DOHH2 (cell line): ENCODE data around the gene CAMTA1.
"Not testable (repeated sequence)": the region's sequence is repeated elsewhere in the genome, so short reads cannot be mapped to it uniquely, and the experiment has no call there.

Experiments
- H3F3A ChIP-seq: fragments of 200-600 bp; sonication (generic), shearing (Covaris generic); 2 replicates; pipeline ENCODE4 v1.6.0; 2016; ENCODE audit warnings: antibody characterized with exemption, mild to moderate bottlenecking; ENCODE audit not compliant: control insufficient read depth, insufficient read depth
- H3K27ac ChIP-seq: fragments of 200-600 bp; sonication (generic); 2 replicates; pipeline ENCODE4 v1.5.1; 2014; ENCODE audit warnings: low read depth, mild to moderate bottlenecking, low read length, moderate library complexity
- H3K27me3 ChIP-seq: fragments of 200-600 bp; sonication (generic); 2 replicates; pipeline ENCODE4 v1.6.1; 2014; ENCODE audit warnings: mild to moderate bottlenecking, low read length, mixed read lengths; ENCODE audit not compliant: control insufficient read depth
- H3K36me3 ChIP-seq: fragments of 200-600 bp; sonication (generic); 2 replicates; pipeline ENCODE4 v1.6.1; 2014; ENCODE audit warnings: mild to moderate bottlenecking, low read length, moderate library complexity, mixed read lengths; ENCODE audit not compliant: control insufficient read depth
- H3K4me1 ChIP-seq: fragments of 200-600 bp; sonication (generic); 2 replicates; pipeline ENCODE4 v1.6.1; 2014; ENCODE audit warnings: mild to moderate bottlenecking, low read length, mixed read lengths; ENCODE audit not compliant: control insufficient read depth
- H3K4me2 ChIP-seq: fragments of 200-600 bp; sonication (generic); 2 replicates; pipeline ENCODE4 v1.6.0; 2014; ENCODE audit warnings: mild to moderate bottlenecking, low read length, moderate library complexity
- H3K4me3 ChIP-seq: fragments of 200-600 bp; sonication (generic); 2 replicates; pipeline ENCODE4 v1.5.1; 2014; ENCODE audit warnings: mild to moderate bottlenecking, low read length, mixed read lengths
- H3K79me2 ChIP-seq: fragments of 200-600 bp; sonication (generic); 2 replicates; pipeline ENCODE4 v1.6.1; 2014; ENCODE audit warnings: mild to moderate bottlenecking, low read length, mixed read lengths; ENCODE audit not compliant: control insufficient read depth
- H3K9me2 ChIP-seq: fragments of 200-600 bp; sonication (generic); replicated peaks from 2 replicates; pipeline ENCODE4 v1.6.1; 2014; ENCODE audit warnings: mild to moderate bottlenecking, low read length, mixed read lengths; ENCODE audit not compliant: control insufficient read depth
- H3K9me3 ChIP-seq: fragments of 200-600 bp; sonication (generic); 2 replicates; pipeline ENCODE4 v1.6.1; 2014; ENCODE audit warnings: antibody characterized with exemption, low read length, mixed read lengths; ENCODE audit not compliant: control insufficient read depth, insufficient read depth
- H4K20me1 ChIP-seq: fragments of 200-600 bp; sonication (generic); 2 replicates; pipeline ENCODE4 v1.6.0; 2014; ENCODE audit warnings: low read depth, mild to moderate bottlenecking, antibody characterized with exemption, low read length, moderate library complexity; ENCODE audit not compliant: control insufficient read depth, insufficient read depth
- CTCF ChIP-seq: fragments of 200-600 bp; sonication (generic); IDR thresholded peaks from one replicate; pipeline ENCODE4 v1.5.1; 2014; ENCODE audit warnings: antibody characterized with exemption, mild to moderate bottlenecking, low read depth, low read length; ENCODE audit not compliant: poor library complexity, severe bottlenecking
- EZH2phosphoT487 ChIP-seq: fragments of 200-600 bp; sonication (generic); IDR thresholded peaks from 2 replicates; pipeline ENCODE4 v1.6.1; 2017; ENCODE audit warnings: borderline replicate concordance, mild to moderate bottlenecking, antibody characterized with exemption, low read length, moderate library complexity, mixed read lengths

CAMTA1 gene

GRCh38 chr1:6805004-6805416, 19.8 kb downstream of the CAMTA1 start:
- H3F3A ChIP-seq = peaks cover 2% of the 10 kb centered on the region; the same call in 1 of the 2 replicates
- TF ChIP-seq EZH2phosphoT487 (no peak), CTCF (no peak)
- H3K4me3 ChIP-seq = peak overlapping the region; percentile 28; the same call in 1 of the 2 replicates
- peak overlapping the region; percentile 45 for H3K4me2 ChIP-seq
- H4K20me1 ChIP-seq = peaks cover 30% of the 10 kb centered on the region; the same call in 1 of the 2 replicates
- H3K27me3 ChIP-seq = no peaks in the 10 kb centered on the region
- H3K27ac ChIP-seq = no peak overlapping the region
- H3K79me2 ChIP-seq = peaks cover 95% of the 10 kb centered on the region
- peaks cover 23% of the 10 kb centered on the region for H3K4me1 ChIP-seq
- H3K9me3 ChIP-seq = no peaks in the 10 kb centered on the region
- H3K36me3 ChIP-seq = peaks cover 12% of the 10 kb centered on the region
- no peaks in the 10 kb centered on the region for H3K9me2 ChIP-seq

- Histone ChIP-seq H4K20me1 (peaks cover 26% of the 10 kb centered on the region; the same call in 1 of the 2 replicates), H3K27me3 (no peaks in the 10 kb centered on the region), H3K4me2 (no peak overlapping the region), H3K4me1 (peaks cover 19% of the 10 kb centered on the region), H3K79me2 (peaks cover 96% of the 10 kb centered on the region), H3F3A (no peaks in the 10 kb centered on the region), H3K27ac (no peak overlapping the region), H3K9me3 (no peaks in the 10 kb centered on the region), H3K9me2 (no peaks in the 10 kb centered on the region), H3K36me3 (peaks cover 6% of the 10 kb centered on the region), H3K4me3 (no peak overlapping the region)
- TF ChIP-seq EZH2phosphoT487 (no peak), CTCF (no peak)
Observed at GRCh38 chr1:6807782-6808181, 22.5 kb downstream of the CAMTA1 start.

GRCh38 chr1:6809461-6809860, 24.2 kb downstream of the CAMTA1 start:
- Histone ChIP-seq H3K27ac (no peak overlapping the region), H4K20me1 (peaks cover 31% of the 10 kb centered on the region; the same call in 1 of the 2 replicates), H3K4me3 (no peak overlapping the region), H3K4me2 (no peak overlapping the region), H3K4me1 (peaks cover 19% of the 10 kb centered on the region), H3K9me2 (no peaks in the 10 kb centered on the region), H3K36me3 (peaks cover 6% of the 10 kb centered on the region), H3K79me2 (peaks cover 95% of the 10 kb centered on the region), H3F3A (no peaks in the 10 kb centered on the region), H3K9me3 (no peaks in the 10 kb centered on the region), H3K27me3 (no peaks in the 10 kb centered on the region)
- TF ChIP-seq CTCF (no peak), EZH2phosphoT487 (no peak)

- not testable (repeated sequence) for H3K9me2 ChIP-seq, H3F3A ChIP-seq, H3K27me3 ChIP-seq, H3K9me3 ChIP-seq, H3K36me3 ChIP-seq, H3K4me3 ChIP-seq, H3K4me2 ChIP-seq, H3K27ac ChIP-seq
- Histone ChIP-seq H4K20me1 (peaks cover 31% of the 10 kb centered on the region; the same call in 1 of the 2 replicates), H3K79me2 (peaks cover 94% of the 10 kb centered on the region), H3K4me1 (peaks cover 12% of the 10 kb centered on the region)
Observed at GRCh38 chr1:6810146-6810734, 25.0 kb downstream of the CAMTA1 start.
